ENCODE data around the gene LYRM9.
"Not testable (repeated sequence)": the region's sequence is repeated elsewhere in the genome, so short reads cannot be mapped to it uniquely, and the experiment has no call there.

The LYRM9 gene

GRCh38 chr17:27906226-27906580, 13.0 kb upstream of the LYRM9 start:
- DNase-seq (ENCODE audit: low spot score) = no peak

GRCh38 chr17:27905447-27906225, 12.5 kb upstream of the LYRM9 start:
- no peak for DNase-seq (ENCODE audit: low spot score)

GRCh38 chr17:27904534-27905446, 11.6 kb upstream of the LYRM9 start:
- DNase-seq (ENCODE audit: low spot score) = no peak

- no peak for DNase-seq (ENCODE audit: low spot score)
These were observed 10.9 kb upstream of the LYRM9 start for GRCh38 chr17:27904114-27904513.

DNA sequence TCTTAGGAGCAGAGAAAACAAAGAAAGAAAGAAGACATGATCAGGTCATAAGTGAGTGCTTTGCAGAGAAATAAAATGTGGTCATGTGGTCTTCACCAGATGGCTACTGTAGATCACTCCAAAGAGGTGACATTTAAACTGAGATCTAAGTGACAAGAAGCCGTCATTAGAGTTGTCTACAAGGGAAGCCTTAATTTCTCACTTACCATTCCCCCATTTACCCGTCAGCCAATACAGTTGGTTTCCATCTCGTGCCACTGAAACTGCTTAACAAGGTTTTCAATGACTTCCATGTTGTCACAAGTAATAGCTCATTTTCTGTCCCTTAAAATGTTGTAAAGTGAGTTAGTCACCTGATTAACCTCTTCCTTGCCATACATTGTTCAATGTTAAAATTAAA, 6.4 kb upstream of the LYRM9 start:
- DNase-seq (ENCODE audit: low spot score) = no peak

DNA sequence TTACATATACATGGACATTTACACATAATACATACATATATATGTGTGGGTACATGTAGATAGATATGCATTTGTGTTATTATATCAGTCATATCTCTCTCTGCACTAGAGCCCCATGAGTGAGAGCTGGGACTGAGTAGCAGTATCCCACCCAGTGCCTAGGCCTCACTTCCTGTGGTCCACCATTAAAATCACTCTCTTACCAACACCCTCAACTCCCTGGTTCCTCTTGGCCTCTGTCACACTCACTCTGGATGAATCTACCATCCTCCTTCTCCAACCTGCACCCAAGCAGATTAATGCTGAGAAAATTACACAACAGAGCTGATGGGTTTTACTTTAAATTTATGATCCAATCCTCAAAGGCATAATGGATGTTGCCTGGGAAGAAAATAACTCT, 4.9 kb upstream of the LYRM9 start:
- no peak for DNase-seq (ENCODE audit: low spot score)

DNA sequence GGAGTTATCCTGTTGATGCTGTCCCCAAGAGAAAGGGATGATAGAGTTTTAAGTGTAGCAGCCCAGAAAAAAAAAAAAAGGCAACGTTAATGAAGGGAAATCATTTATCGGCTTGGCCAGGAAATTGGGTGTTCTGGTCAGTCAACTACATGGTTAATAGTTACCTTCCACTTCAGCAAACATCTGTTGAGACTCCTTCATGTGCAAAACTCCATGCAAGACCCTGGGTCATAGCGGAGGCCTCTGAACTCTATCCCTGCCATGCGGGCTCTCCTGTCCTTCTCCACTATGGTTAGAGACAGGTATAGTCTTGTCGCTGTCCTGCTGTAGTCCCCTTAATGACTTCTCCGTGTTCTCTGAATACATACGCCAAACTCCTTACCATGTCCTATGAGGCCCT, 3.5 kb upstream of the LYRM9 start:
- DNase-seq (ENCODE audit: low spot score) = no peak

DNA sequence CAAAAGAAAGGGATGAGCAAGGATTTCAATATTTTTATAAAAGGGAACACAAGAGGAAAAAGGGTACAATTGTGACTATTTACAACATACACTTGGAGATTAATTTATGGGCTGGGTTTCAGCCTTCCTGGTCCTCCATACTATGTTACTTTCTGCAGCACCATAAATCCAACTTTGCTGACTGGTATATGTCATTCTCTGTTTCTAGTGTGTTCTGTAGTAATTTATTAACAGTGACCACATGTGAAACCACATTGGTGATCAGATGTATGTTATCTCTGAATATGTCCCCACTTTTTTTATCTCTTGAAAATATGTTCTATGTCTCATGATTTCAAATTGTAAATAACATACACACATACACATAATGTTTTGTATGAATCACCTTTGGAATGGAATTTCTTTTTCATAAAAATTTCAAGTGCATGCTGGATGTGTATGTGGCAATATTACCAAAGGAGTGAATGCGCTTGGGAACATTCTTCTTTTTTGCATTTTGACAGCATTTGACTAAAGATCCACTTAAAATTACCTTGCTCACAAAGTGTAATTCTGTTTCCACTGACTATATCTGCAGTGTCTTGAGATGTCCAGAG, 2.9 kb upstream of the LYRM9 start:
- DNase-seq (ENCODE audit: low spot score) = no peak

DNA sequence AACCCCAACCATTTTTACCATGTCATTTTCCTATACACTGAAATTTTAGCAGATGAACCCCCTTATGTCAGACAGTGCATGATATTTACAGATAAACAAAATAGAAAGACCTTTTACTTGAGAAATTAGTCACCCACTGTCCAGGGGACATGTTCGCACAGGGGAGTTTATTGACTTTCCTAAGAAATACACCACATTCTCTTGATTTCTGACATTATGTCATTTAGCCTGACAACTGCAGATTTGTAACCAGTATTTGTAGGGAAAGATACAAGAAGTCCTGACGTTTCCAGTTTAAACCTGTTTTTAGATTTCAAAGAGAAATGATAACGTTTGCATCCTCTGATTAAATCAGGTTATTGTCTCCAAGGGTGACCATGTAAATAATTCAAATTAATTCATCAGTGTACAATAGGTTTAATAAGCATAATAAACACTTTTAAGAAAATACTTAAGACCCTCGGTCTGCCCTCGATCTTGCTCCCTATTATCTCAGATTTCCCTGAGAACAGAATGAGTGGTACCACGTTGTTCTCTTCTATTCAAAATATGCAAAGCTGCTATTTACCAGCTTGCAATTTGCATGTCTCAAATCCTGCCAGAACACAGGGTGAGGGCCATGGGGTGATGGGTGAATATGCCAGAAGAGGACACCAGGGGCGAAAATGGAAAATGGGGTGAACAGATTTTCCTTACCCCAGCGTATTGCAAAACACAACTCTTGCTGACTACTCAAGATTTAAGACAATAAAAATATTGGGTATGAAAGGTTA, 2.1 kb upstream of the LYRM9 start:
- no peak for DNase-seq (ENCODE audit: low spot score)

DNA sequence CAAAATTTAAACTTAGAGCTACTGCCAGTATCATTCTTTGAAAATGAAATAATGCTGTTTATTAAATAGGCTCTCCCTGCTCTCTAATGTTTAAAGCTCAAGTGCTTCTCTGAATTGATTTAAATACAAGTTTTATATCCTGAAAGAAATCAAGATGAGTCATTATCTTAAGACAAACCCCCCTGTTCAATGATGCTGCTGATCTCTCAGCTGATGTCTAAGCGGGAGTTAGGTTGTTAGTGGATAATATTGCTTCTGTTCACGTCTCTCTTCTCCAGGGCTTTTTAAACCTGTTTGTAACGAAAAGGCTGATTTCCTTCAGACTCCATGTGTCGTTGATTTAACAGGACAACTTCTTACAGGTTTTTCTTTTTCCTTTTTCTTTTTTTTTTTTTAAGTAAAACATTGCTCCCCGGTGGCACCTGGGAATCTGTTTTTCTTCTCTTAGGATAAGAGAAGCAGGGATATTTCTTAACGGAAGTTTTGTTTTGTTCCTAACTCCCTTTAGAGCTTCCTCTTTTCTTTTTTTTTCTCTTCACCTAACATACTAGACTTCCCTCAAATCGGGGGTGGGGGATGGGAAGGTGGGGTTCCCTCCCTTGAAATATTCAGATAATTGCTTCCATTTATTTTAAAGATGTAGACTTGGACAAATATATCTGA, 807 bp upstream of the LYRM9 start:
- DNase-seq (ENCODE audit: low spot score) = no peak

DNA sequence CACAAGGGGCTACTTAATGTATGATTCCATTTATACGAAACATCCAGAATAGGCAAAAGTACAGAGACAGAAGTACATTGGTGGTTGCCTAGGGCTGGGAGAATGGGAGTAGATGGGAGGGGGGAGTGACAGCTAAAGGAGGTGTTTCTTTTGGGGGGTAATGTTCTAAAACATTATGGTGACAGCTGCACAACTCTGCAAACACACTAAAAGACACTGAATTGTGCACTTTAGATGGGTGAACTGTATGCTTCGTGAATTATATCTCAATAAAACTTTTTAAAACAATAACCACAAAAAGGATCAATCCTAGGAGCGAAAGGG, 661 bp downstream of the LYRM9 start:
- no peak for DNase-seq (ENCODE audit: low spot score)

GRCh38 chr17:27891841-27892240, 1.3 kb downstream of the LYRM9 start:
- no peak for DNase-seq (ENCODE audit: low spot score)

GRCh38 chr17:27889711-27890251, 3.4 kb downstream of the LYRM9 start:
- no peak for DNase-seq (ENCODE audit: low spot score)

DNA sequence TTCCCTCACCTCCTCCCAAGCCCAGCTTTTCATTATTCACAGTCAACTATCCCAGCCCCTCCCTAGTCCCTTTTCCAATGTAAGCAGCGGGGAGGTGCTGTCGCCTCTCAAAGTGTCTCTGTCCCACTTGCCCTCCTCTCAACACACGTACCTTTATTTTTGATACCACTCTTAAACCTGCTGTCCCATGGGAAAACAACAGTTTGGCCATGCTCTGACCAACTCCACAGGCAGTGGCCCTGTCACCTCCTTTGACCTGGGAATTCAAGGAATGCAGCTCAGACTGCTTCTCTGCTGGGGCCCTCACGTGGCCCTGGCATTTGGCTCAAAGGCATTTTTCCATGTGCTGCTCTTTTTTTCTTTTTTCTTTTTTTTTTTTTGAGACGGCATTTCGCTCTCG, 4.2 kb downstream of the LYRM9 start:
- DNase-seq (ENCODE audit: low spot score) = no peak

- no peak for DNase-seq (ENCODE audit: low spot score)
These were observed 5.1 kb downstream of the LYRM9 start for GRCh38 chr17:27888067-27888466.

- not testable (repeated sequence) for DNase-seq (ENCODE audit: low spot score)
These were observed 6.7 kb downstream of the LYRM9 start for GRCh38 chr17:27886348-27886906.

DNA sequence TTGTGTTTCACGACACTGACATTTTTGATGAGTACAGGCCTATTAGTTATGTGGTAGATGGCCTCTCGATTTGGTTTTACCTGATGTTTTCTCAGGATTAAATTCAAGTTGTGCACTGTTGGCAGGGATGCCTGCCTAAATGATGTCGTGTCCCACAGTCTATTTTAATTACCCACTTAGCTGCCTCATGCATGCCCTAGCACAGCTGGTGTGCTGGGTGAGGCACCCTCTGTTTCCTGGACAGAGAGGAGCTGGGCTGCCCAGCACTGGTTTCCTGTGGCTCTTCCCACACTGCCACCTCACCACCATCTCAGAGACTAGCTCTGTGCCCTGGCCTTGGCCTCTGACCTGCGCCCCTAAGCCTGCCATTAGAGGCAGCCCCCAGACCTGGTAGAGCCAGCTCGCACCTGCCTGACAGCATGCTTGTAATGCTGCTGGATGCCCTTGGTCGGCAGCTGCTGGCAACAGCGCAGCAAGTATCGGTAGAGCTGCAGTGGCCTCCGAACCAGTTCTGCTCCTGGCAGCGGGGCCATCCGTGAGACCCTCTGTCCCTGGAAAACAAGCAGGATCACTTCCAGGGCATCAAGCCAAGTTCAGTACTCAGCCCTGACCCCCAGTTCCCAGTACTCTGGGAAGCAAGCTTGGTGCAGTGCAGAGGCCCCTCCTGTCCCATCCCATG, 10.9 kb downstream of the LYRM9 start:
- no peak for DNase-seq (ENCODE audit: low spot score)

- peak; percentile 91 for DNase-seq (ENCODE audit: low spot score)
These were observed 13.1 kb downstream of the LYRM9 start for GRCh38 chr17:27879987-27880608.

DNA sequence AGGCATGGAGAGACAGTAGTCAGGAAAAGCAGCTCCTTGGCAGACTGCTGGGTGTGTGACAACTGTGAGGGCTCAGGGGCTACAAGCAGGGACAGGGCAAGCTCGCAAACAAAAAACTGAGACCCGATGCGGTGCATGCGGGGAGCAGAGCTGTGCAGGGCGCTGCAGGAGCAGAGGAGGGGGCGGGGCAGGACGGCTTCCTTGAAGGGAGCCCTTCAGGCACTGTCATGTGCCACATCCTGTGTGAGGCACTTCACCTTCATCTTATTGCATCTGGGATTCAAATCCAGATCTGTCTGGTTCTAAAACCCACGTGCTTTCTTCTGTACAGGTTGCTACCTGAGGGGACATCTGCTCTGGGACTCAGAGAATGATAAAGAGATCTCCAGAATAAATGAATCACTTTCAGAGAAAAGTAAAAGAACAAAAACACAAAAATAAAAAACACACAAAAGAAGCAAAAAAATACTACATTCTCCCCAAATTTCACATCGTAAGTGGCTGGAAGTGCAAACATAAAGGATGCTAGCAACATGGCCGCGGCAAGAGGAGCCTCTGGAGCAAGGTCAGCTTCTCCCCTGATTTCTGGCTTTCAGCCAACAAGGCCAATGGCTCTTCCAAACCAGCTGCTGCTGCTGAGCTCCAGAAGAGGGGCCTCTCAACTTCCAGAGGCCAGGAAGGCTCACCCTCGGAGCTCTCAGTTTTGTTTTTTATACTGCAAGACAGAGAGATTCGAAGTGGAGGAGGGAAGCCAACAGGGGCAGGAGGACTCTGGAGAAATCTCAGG, 14.2 kb downstream of the LYRM9 start:
- no peak for DNase-seq (ENCODE audit: low spot score)
